Stimulated activated CD4-positive, alpha-beta T cell treated with anti-CD3 and anti-CD28 coated beads, Interleukin-4, amount 100 ng/mL, for 1 hour (primary cell): ENCODE measurements around the gene TFAM.
A peak's percentile ranks its signal among the peaks of the same experiment; 100 is the strongest.
"Not testable (repeated sequence)": the region's sequence is repeated elsewhere in the genome, so short reads cannot be mapped to it uniquely, and the experiment has no call there.

ENCODE experiments used
- DNase-seq: peaks from one replicate; pipeline ENCODE4 v3.0.0-alpha.2; 2020

Gene TFAM

DNA sequence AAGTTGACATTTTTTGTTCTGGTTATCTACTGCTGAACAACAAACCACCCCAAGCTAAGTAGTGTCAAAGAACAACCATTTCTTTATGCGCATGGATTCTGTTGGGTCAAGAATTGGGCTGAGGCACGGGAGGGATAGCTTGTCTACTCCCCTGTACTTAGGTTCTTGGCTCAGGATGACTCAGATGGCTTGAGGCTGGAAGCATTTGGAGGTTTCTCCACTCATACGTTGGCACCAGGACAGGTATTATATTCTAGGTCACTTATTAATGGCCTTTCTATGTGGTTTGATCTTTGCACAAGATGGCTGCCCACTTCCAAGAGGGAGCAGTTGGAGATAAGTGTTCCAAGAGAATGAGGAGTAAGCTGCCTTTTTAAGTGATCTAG lies 11.8 kb upstream of the TFAM start:
- DNase-seq = no peak

DNA sequence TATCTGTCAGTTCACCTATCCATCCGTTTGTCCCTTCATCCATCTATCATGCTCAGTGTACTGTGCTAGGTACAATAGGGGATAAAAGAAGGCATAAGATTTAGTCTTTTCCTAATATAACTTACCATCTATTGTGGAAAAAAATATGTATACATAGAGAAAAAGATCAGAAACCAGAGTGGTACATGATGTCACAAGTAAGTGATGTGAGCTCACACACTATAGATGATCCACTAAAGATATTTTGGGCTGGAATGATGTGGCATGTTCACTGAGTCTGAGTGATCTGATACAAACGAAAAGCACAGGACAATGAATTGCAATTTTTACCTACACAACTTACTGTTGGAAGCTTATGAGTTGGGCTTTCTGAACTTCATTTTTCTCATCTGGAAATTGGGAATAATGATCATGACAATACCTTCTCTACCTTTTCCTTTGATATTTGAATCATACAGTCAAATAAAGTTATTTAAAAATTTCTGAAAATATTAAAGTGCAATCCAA lies 2.7 kb upstream of the TFAM start:
- DNase-seq = no peak

GRCh38 chr10:58384095-58384494 lies 1.1 kb upstream of the TFAM start:
- DNase-seq = no peak

DNA sequence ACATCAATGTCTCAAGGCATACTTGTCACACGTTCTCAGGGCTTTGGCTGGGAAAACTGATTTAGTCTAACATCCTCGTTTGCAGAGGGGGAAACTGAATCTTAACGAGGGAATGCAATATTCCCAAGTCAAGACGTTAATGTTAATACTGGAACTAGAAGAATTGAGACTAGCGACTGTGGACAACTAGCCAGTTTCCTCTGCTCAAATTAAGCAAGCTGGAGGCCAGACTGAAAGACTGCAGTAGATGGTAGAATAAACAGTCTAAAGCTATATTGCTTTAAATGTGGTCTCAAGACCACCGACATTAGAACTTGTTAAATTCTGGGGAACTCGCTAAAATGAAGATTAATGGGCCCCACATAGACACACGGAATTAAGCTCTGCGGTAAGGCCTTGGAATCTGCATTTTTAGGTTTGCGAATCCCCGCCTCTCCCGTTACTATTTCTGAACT lies 639 bp upstream of the TFAM start:
- DNase-seq = no peak

DNA sequence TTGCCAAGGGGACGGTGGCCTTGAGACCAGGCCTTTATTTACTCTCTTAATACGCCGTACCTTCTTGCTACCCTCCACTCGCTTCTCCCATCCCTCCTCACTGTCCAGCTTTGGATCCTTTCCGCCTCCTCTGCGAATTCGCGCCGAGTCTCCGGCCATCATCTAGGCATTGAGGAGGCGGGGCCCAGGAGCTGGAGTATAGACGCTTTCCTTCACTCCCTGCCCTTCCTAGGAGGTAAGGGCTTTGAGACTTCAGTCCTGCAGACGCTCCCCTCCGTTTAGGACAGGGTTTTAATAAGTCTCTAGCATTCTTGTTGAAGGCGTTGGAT lies 538 bp downstream of the TFAM start:
- peak; percentile 3 for DNase-seq

DNA sequence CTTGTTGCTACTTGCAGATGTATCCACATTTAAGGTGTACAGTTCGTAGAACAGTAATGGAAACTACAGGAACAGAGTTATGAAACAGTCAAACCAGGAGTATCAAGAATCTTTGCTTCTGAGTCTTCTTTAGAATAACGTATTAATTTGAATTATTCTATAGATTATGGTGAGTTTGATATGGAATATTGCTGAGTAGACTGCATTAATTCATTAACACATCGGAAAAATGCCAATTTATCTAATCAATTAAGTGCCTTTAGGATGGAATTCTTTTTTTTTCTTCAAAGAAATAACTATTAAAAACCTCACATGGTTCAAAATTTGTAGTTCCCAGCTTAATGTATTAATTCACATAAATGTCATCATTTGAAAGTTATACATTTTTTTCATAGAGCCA lies 3.8 kb downstream of the TFAM start:
- no peak for DNase-seq

GRCh38 chr10:58393317-58393716 lies 8.1 kb downstream of the TFAM start:
- DNase-seq = no peak

DNA sequence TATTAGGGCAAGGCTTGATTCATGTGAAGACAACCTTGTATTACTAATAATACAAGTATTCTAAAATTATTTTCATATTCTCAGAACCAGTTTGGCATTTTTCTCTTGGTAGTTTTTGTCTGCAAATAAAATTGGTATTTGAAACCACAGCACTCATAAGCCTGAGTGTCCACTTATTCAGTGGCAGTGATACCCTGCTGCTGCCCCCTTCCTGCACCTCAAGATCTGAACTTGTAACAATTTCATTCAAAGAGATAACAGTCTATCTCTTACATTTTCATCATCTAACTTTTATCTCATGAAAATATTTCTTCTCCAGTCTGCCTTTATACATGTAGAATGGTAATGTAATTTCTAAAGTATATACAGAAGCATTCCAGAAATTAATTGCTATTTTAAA lies 9.3 kb downstream of the TFAM start:
- no peak for DNase-seq

GRCh38 chr10:58396057-58396456 lies 10.8 kb downstream of the TFAM start:
- no peak for DNase-seq

- no peak for DNase-seq
Observed at GRCh38 chr10:58397830-58398229, 12.6 kb downstream of the TFAM start.

GRCh38 chr10:58399410-58399809 lies 14.2 kb downstream of the TFAM start:
- no peak for DNase-seq

- no peak for DNase-seq
Observed at GRCh38 chr10:58400609-58401008, 15.4 kb downstream of the TFAM start.

GRCh38 chr10:58404001-58404400 lies 18.8 kb downstream of the TFAM start:
- no peak for DNase-seq

DNA sequence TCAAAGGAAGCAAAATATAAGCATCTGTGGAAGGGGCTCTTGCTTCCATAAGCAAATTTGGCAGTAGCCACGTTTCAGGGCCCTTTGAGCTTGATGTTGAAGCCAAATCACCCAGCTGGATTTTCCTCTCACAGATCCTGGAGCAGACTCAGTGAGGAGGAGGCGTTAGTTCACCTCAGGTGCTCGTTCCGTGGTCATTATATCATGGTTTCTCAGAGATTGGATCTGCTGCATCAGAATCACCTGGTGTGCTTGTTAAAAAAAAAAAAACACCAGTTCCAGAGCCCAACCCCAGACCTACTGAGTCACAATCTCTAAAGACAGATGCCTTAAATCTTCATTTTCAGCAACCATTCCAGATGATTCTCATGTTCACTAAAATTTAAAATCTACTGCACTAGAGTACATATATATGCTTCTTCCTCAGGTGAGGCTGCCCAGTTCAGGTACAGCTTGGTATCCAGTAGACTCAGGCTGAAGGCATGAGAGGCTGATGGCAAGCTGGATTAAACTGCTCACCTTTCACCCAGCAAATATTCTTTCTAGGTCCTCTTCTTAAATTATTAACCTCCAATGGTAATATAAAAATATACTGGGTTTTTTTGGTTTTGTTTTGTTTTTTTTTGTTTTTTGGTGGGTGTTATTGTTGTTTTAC lies 24.9 kb downstream of the TFAM start:
- DNase-seq = no peak

DNA sequence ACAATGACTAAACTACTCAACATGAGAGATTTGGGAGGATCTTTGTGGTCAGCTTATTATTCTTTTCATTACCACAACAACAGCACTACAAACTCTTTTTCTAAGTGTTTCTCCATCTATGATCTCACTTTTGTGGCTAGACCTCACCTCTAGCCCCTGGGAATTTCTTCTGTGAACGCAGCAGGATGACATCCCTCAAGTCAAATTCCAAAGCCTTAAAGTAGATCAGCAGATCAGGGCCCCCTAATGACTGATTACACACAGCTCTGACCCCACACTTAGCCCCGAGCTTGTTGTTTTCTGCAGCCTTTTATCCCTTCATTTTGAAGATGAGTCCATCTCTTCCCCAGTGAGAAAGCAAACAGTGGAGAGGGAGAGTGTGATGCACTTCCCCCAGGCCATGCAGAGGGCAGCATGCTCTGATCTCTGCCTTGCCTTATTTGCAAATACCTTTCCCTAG lies 27.3 kb downstream of the TFAM start:
- DNase-seq = no peak

- no peak for DNase-seq
Observed at GRCh38 chr10:58414270-58415041, 29.2 kb downstream of the TFAM start.

DNA sequence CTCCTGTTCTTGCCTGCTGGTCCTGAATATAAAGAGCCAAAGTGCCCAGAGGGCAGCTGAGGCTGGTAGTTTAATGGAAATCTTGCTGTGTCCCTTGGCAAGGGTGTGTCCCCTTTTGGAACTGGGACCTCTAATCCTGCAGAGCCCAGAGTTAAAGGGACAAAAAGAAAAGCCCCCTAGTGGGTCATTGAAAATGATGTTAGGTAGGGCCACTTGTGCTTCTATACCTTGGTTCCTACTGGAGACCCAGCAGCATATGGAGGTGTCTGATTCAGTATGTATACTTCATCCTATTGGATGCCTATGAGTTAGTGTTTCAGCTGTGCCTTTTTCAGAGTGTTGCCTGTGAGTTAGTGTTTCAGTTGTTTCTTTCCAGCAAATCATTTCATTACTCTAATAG lies 30.5 kb downstream of the TFAM start:
- no peak for DNase-seq

DNA sequence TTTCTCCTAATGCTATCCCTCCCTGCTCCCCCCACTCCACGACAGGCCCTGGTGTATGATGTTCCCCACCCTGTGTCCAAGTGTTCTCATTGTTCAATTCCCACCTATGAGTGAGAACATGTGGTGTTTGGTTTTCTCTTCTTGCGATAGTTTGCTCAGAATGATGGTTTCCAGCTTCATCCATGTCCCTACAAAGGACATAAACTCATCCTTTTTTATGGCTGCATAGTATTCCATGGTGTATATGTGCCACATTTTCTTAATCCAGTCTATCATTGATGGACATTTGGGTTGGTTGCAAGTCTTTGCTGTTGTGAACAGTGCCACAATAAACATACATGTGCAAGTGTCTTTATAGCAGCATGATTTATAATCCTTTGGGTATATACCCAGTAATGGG lies 32.7 kb downstream of the TFAM start:
- not testable (repeated sequence) for DNase-seq

- DNase-seq = no peak
Observed at GRCh38 chr10:58424176-58424575, 39.0 kb downstream of the TFAM start.

- DNase-seq = not testable (repeated sequence)
Observed at GRCh38 chr10:58428436-58428835, 43.2 kb downstream of the TFAM start.

- DNase-seq = no peak
Observed at GRCh38 chr10:58431903-58432302, 46.7 kb downstream of the TFAM start.

GRCh38 chr10:58433066-58433465 lies 47.9 kb downstream of the TFAM start:
- DNase-seq = no peak

GRCh38 chr10:58433571-58433970 lies 48.4 kb downstream of the TFAM start:
- DNase-seq = no peak

GRCh38 chr10:58435297-58435985 lies 50.2 kb downstream of the TFAM start:
- no peak for DNase-seq
